HEK293 (cell line): ENCODE results near the gene ADCYAP1R1.

ENCODE experiments used
- CTCF ChIA-PET: fragments of 350-600 bp; formaldehyde crosslinking; extraction: SDS; loops from one replicate; lab custom pipeline; 2021; ENCODE audit warnings: antibody characterized with exemption; lab: Yijun Ruan, JAX
- POLR2A ChIA-PET: fragments of 300-600 bp; formaldehyde crosslinking; extraction: SDS; loops from one replicate; lab custom pipeline; 2020; ENCODE audit warnings: antibody characterized with exemption, inconsistent platforms; lab: Yijun Ruan, JAX
- H3K27ac ChIP-seq: fragments of 200-500 bp; sonication (Bioruptor generic); 2 replicates; pipeline ENCODE4 v1.5.1; 2014; ENCODE audit warnings: low read depth, low read length, control low read depth, inconsistent platforms; ENCODE audit errors: extremely low read depth
- H3K36me3 ChIP-seq, 2 experiments: fragments of 200-500 bp in 1 of 2; sonication (Bioruptor generic) in 1 of 2; 1 replicate in 1 of 2; 2 replicates in 1 of 2; pipeline ENCODE4 v1.5.1; 2014 to 2017; ENCODE audit warnings: inconsistent platforms in 2 of 2, low read length in 2 of 2; ENCODE audit not compliant: control insufficient read depth in 2 of 2, insufficient read depth in 1 of 2
- H3K4me1 ChIP-seq: fragments of 200-500 bp; sonication (Bioruptor generic); 2 replicates; pipeline ENCODE4 v1.5.1; 2014; ENCODE audit warnings: mild to moderate bottlenecking, low read length, inconsistent platforms; ENCODE audit not compliant: control insufficient read depth, insufficient read depth
- H3K4me3 ChIP-seq: 2 replicates; pipeline ENCODE4 v1.5.1; 2011; ENCODE audit warnings: low read depth, mild to moderate bottlenecking, control low read depth, low read length, moderate library complexity
- H3K9me3 ChIP-seq: fragments of 200-500 bp; sonication (Bioruptor generic); 2 replicates; pipeline ENCODE4 v1.5.1; 2014; ENCODE audit warnings: low read depth, low read length, inconsistent platforms; ENCODE audit not compliant: control insufficient read depth, insufficient read depth
- KLF16 ChIP-seq: fragments of 450-650 bp; formaldehyde crosslinking; IDR thresholded peaks from 2 replicates; pipeline ENCODE4 v1.5.1; 2017; ENCODE audit warnings: missing biosample characterization, missing genetic modification characterization
- KLF8 ChIP-seq: fragments of 450-650 bp; formaldehyde crosslinking; IDR thresholded peaks from 2 replicates; pipeline ENCODE4 v1.5.1; 2016; ENCODE audit warnings: missing biosample characterization, missing genetic modification characterization
- KLF9 ChIP-seq: fragments of 450-650 bp; formaldehyde crosslinking; IDR thresholded peaks from 2 replicates; pipeline ENCODE4 v1.5.1; 2016; ENCODE audit warnings: missing biosample characterization, missing genetic modification characterization, low read depth
- MYNN ChIP-seq: fragments of 450-650 bp; formaldehyde crosslinking; IDR thresholded peaks from 2 replicates; pipeline ENCODE4 v1.5.1; 2016; ENCODE audit warnings: missing biosample characterization, missing genetic modification characterization, borderline replicate concordance
- MZF1 ChIP-seq: fragments of 450-650 bp; formaldehyde crosslinking; IDR thresholded peaks from 2 replicates; pipeline ENCODE4 v1.5.1; 2017; ENCODE audit warnings: missing biosample characterization, missing genetic modification characterization, borderline replicate concordance
- PRDM10 ChIP-seq: fragments of 450-650 bp; formaldehyde crosslinking; IDR thresholded peaks from 2 replicates; pipeline ENCODE4 v1.5.1; 2016; ENCODE audit warnings: missing biosample characterization, missing genetic modification characterization
- SP7 ChIP-seq: fragments of 450-650 bp; formaldehyde crosslinking; IDR thresholded peaks from 2 replicates; pipeline ENCODE4 v1.5.1; 2016; ENCODE audit warnings: missing biosample characterization, missing genetic modification characterization
- ZNF214 ChIP-seq: fragments of 450-650 bp; formaldehyde crosslinking; IDR thresholded peaks from 2 replicates; pipeline ENCODE4 v1.5.1; 2017; ENCODE audit warnings: missing biosample characterization, mild to moderate bottlenecking, missing genetic modification characterization, borderline replicate concordance
- ZNF266 ChIP-seq: fragments of 450-650 bp; formaldehyde crosslinking; IDR thresholded peaks from 2 replicates; pipeline ENCODE4 v1.5.1; 2016; ENCODE audit warnings: missing biosample characterization, missing genetic modification characterization, low read depth
- ZNF302 ChIP-seq: fragments of 450-650 bp; formaldehyde crosslinking; IDR thresholded peaks from 2 replicates; pipeline ENCODE4 v1.5.1; 2016; ENCODE audit warnings: missing biosample characterization, missing genetic modification characterization, low read depth
- ZNF48 ChIP-seq: fragments of 450-650 bp; formaldehyde crosslinking; IDR thresholded peaks from 2 replicates; pipeline ENCODE4 v1.5.1; 2016; ENCODE audit warnings: missing biosample characterization, missing genetic modification characterization
- ZNF501 ChIP-seq: fragments of 450-650 bp; formaldehyde crosslinking; IDR thresholded peaks from 2 replicates; pipeline ENCODE4 v1.5.1; 2016; ENCODE audit warnings: missing biosample characterization, missing genetic modification characterization
- ZSCAN30 ChIP-seq: fragments of 450-650 bp; IDR thresholded peaks from 2 replicates; pipeline ENCODE4 v1.5.1; 2018; ENCODE audit warnings: missing biosample characterization, mild to moderate bottlenecking, missing genetic modification characterization, moderate library complexity
- TF ChIP-seq, protein P1 (sequence below): fragments of 450-650 bp; IDR thresholded peaks from 2 replicates; pipeline ENCODE4 v1.5.1; 2018; ENCODE audit warnings: missing biosample characterization, mild to moderate bottlenecking, missing genetic modification characterization
- TF ChIP-seq, protein P2 (sequence below): fragments of 450-650 bp; formaldehyde crosslinking; IDR thresholded peaks from 2 replicates; pipeline ENCODE4 v1.5.1; 2016; ENCODE audit warnings: missing biosample characterization, missing genetic modification characterization
- TF ChIP-seq, protein P3 (sequence below): fragments of 450-650 bp; formaldehyde crosslinking; IDR thresholded peaks from 2 replicates; pipeline ENCODE4 v1.5.1; 2016; ENCODE audit warnings: missing biosample characterization, missing genetic modification characterization
- TF ChIP-seq, protein P4 (sequence below): sonication (generic); formaldehyde crosslinking; IDR thresholded peaks from 2 replicates; pipeline ENCODE4 v1.8.1; 2022; ENCODE audit warnings: mild to moderate bottlenecking, moderate library complexity, missing genetic modification reagents
- TF ChIP-seq, protein P5 (sequence below): fragments of 450-650 bp; formaldehyde crosslinking; IDR thresholded peaks from 2 replicates; pipeline ENCODE4 v1.5.1; 2016; ENCODE audit warnings: missing biosample characterization, missing genetic modification characterization, low read depth

ADCYAP1R1 gene

GRCh38 chr7:31067491-31067890, 15.4 kb downstream of the ADCYAP1R1 start (continued):
- no peak for TF ChIP-seq MZF1 (tag by site-specific recombination)
- no peak for TF ChIP-seq MYNN (tag by site-specific recombination)
- TF ChIP-seq ZSCAN30 = no peak
- no peak for TF ChIP-seq ZNF501
- no peak for TF ChIP-seq KLF8 (tag by site-specific recombination)
- TF ChIP-seq ZNF266 (tag by site-specific recombination) = no peak
- no peak for TF ChIP-seq ZNF302
- TF ChIP-seq, protein P1, sequence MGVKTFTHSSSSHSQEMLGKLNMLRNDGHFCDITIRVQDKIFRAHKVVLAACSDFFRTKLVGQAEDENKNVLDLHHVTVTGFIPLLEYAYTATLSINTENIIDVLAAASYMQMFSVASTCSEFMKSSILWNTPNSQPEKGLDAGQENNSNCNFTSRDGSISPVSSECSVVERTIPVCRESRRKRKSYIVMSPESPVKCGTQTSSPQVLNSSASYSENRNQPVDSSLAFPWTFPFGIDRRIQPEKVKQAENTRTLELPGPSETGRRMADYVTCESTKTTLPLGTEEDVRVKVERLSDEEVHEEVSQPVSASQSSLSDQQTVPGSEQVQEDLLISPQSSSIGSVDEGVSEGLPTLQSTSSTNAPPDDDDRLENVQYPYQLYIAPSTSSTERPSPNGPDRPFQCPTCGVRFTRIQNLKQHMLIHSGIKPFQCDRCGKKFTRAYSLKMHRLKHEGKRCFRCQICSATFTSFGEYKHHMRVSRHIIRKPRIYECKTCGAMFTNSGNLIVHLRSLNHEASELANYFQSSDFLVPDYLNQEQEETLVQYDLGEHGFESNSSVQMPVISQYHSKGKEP (tag by site-specific recombination) = no peak
- no peak for TF ChIP-seq SP7 (tag by site-specific recombination)
- TF ChIP-seq, protein P2, sequence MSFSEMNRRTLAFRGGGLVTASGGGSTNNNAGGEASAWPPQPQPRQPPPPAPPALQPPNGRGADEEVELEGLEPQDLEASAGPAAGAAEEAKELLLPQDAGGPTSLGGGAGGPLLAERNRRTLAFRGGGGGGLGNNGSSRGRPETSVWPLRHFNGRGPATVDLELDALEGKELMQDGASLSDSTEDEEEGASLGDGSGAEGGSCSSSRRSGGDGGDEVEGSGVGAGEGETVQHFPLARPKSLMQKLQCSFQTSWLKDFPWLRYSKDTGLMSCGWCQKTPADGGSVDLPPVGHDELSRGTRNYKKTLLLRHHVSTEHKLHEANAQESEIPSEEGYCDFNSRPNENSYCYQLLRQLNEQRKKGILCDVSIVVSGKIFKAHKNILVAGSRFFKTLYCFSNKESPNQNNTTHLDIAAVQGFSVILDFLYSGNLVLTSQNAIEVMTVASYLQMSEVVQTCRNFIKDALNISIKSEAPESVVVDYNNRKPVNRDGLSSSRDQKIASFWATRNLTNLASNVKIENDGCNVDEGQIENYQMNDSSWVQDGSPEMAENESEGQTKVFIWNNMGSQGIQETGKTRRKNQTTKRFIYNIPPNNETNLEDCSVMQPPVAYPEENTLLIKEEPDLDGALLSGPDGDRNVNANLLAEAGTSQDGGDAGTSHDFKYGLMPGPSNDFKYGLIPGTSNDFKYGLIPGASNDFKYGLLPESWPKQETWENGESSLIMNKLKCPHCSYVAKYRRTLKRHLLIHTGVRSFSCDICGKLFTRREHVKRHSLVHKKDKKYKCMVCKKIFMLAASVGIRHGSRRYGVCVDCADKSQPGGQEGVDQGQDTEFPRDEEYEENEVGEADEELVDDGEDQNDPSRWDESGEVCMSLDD = no peak
- TF ChIP-seq, protein P3, sequence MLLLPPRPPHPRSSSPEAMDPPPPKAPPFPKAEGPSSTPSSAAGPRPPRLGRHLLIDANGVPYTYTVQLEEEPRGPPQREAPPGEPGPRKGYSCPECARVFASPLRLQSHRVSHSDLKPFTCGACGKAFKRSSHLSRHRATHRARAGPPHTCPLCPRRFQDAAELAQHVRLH (tag by site-specific recombination) = no peak
- TF ChIP-seq, protein P4, sequence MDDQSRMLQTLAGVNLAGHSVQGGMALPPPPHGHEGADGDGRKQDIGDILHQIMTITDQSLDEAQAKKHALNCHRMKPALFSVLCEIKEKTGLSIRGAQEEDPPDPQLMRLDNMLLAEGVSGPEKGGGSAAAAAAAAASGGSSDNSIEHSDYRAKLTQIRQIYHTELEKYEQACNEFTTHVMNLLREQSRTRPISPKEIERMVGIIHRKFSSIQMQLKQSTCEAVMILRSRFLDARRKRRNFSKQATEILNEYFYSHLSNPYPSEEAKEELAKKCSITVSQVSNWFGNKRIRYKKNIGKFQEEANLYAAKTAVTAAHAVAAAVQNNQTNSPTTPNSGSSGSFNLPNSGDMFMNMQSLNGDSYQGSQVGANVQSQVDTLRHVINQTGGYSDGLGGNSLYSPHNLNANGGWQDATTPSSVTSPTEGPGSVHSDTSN (CRISPR knock-in tag) = no peak
- TF ChIP-seq, protein P5, sequence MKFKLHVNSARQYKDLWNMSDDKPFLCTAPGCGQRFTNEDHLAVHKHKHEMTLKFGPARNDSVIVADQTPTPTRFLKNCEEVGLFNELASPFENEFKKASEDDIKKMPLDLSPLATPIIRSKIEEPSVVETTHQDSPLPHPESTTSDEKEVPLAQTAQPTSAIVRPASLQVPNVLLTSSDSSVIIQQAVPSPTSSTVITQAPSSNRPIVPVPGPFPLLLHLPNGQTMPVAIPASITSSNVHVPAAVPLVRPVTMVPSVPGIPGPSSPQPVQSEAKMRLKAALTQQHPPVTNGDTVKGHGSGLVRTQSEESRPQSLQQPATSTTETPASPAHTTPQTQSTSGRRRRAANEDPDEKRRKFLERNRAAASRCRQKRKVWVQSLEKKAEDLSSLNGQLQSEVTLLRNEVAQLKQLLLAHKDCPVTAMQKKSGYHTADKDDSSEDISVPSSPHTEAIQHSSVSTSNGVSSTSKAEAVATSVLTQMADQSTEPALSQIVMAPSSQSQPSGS (tag by site-specific recombination) = no peak
- no peak for TF ChIP-seq ZNF214 (tag by site-specific recombination)
- TF ChIP-seq, all 188 proteins: peak for 0

DNA sequence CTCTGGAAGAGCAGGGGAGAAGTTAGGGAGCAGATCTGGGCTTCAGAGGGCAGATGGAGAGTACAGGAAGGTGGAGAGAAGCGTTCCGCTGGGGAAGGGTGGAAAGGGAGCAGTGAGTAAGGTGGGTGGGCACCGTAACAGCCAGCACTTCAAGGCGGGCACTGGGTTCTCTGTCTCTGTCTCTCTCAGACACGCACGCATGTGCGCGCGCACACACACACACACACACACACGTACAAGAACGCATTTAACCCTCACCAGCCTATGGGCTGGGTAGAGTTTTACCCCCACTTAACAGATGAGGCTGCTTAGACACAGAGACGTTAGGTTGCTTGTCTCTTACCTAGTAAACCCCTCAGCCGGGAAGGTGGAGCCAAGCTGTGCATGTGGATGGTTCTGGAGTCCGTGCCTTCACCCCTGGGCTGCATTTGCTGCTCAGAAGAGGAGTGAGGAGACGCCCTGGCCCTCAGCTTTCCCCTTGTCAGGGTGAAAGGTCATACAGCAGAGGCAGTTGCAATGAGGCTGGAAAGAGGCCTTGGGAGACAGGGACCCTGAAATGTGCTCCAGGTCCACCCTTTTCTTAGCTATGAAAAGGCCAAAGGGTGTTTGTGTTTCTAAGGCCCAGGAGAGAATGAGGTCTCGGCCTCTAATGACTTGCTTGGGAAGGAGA, 16.0 kb downstream of the ADCYAP1R1 start:
- POLR2A ChIA-PET = interaction anchor here (0.6 kb wide), 1 partner anchor 1427 kb away, joined by 4 read pairs; the partner anchor contains the start of gene AVL9

More for the DNA sequence above, 16.0 kb downstream of the ADCYAP1R1 start:
- no peaks in the 10 kb centered on the region for H3K4me1 ChIP-seq
- CTCF ChIA-PET = no interaction called here
- H3K27ac ChIP-seq = no peak overlapping the region
- no peaks in the 10 kb centered on the region for H3K36me3 ChIP-seq
- TF ChIP-seq KLF9 (no peak), ZNF48 (tag by site-specific recombination) (no peak), KLF16 (tag by site-specific recombination) (no peak), PRDM10 (tag by site-specific recombination) (no peak), SP7 (tag by site-specific recombination) (no peak)
- no peak overlapping the region for H3K4me3 ChIP-seq
- no peaks in the 10 kb centered on the region for H3K9me3 ChIP-seq
